B cell (primary cell): ENCODE data around the gene KRT80. TPM values are rescaled to one million over a fixed set of nuclear protein-coding genes. Genes with fewer than 3 reads are reported as not detected.

Experiments
- ATAC-seq: fragments of 200-7000 bp; cut with Tn5 transposase; one replicate; pipeline ENCODE4 v1.10.0; 2021; ENCODE audit warnings: low read depth, mild to moderate bottlenecking, moderate number of reproducible peaks, moderate library complexity
- CTCF ChIA-PET: fragments of 350-600 bp; sonication (Branson Sonifier 250); formaldehyde crosslinking; loops from one replicate; lab custom pipeline; 2021; ENCODE audit warnings: antibody characterized with exemption, inconsistent platforms; lab: Charles Lee
- POLR2A ChIA-PET: fragments of 350-600 bp; sonication (Branson Sonifier 250); formaldehyde crosslinking; loops from one replicate; lab custom pipeline; 2021; ENCODE audit warnings: antibody characterized with exemption; lab: Charles Lee
- DNase-seq: peaks from one replicate; pipeline ENCODE4 v3.0.0; 2013
- H2AFZ ChIP-seq: 2 replicates; pipeline ENCODE4 v1.6.1; 2012; ENCODE audit warnings: mild to moderate bottlenecking, low read depth, low read length; ENCODE audit not compliant: insufficient read depth, poor library complexity, severe bottlenecking
- H3K27ac ChIP-seq, 2 donors: 1 replicate in 1 of 2; 2 replicates in 1 of 2; pipeline ENCODE4 v1.5.1; 2012 to 2013; ENCODE audit warnings: low read length in 2 of 2, mild to moderate bottlenecking in 2 of 2, moderate library complexity in 1 of 2
- H3K27me3 ChIP-seq, 4 experiments: fragments of 200-600 bp in 1 of 4; sonication (generic) in 1 of 4; replicated peaks in 1 of 4; 1 replicate in 2 of 4; 2 replicates in 2 of 4; pipeline versions ENCODE4 v1.6.1 to v1.7.0; 2013 to 2016; ENCODE audit warnings: low read length in 3 of 4, mild to moderate bottlenecking in 2 of 4, mixed read lengths in 1 of 4, moderate library complexity in 1 of 4; ENCODE audit not compliant: insufficient read depth in 4 of 4, control insufficient read depth in 3 of 4; ENCODE audit errors: control extremely low read depth in 1 of 4
- H3K36me3 ChIP-seq, 2 experiments: replicated peaks in 1 of 2; 1 replicate in 1 of 2; 2 replicates in 1 of 2; pipeline versions ENCODE4 v1.6.1 to v1.7.1; 2013; ENCODE audit warnings: low read length in 1 of 2; ENCODE audit not compliant: insufficient read depth in 2 of 2, control insufficient read depth in 1 of 2; ENCODE audit errors: control extremely low read depth in 1 of 2, extremely low read depth in 1 of 2
- H3K4me1 ChIP-seq, 2 donors: fragments of 200-600 bp in 1 of 2; sonication (generic) in 1 of 2; 1 replicate in 1 of 2; 2 replicates in 1 of 2; pipeline versions ENCODE4 v1.5.1 to v1.6.1; 2013 to 2017; ENCODE audit warnings: low read length in 2 of 2; ENCODE audit not compliant: control insufficient read depth in 2 of 2, insufficient read depth in 2 of 2
- H3K4me2 ChIP-seq: replicated peaks from 2 replicates; pipeline ENCODE3; 2012; ENCODE audit warnings: mild to moderate bottlenecking, low read depth, low read length; ENCODE audit not compliant: poor library complexity, severe bottlenecking
- H3K4me3 ChIP-seq, 5 experiments: fragments of 200-600 bp in 1 of 5; sonication (generic) in 1 of 5; 1 replicate in 3 of 5; 2 replicates in 2 of 5; pipeline versions ENCODE4 v1.5.1 to v1.7.0; 2011 to 2016; ENCODE audit warnings: low read length in 4 of 5, mild to moderate bottlenecking in 4 of 5, low read depth in 2 of 5, control low read depth in 1 of 5, moderate library complexity in 1 of 5; ENCODE audit not compliant: insufficient read depth in 1 of 5; ENCODE audit errors: control extremely low read depth in 1 of 5, extremely low read depth in 1 of 5
- H3K79me2 ChIP-seq: fragments of 200-600 bp; sonication (generic); one replicate; pipeline ENCODE4 v1.6.0; 2016; ENCODE audit warnings: low read length; ENCODE audit not compliant: control insufficient read depth, insufficient read depth
- H3K9ac ChIP-seq: fragments of 200-600 bp; sonication (generic); 2 replicates; pipeline ENCODE4 v1.6.1; 2017; ENCODE audit warnings: mild to moderate bottlenecking, low read length, moderate library complexity
- H3K9me3 ChIP-seq, 3 donors: one replicate each; pipeline versions ENCODE4 v1.6.1 to v1.7.1; 2013; ENCODE audit warnings: low read length in 2 of 3; ENCODE audit not compliant: control insufficient read depth in 2 of 3, insufficient read depth in 1 of 3; ENCODE audit errors: control extremely low read depth in 1 of 3
- H4K20me1 ChIP-seq: 2 replicates; pipeline ENCODE4 v1.6.0; 2012; ENCODE audit warnings: mild to moderate bottlenecking, low read length; ENCODE audit not compliant: insufficient read depth, control insufficient read depth, poor library complexity, severe bottlenecking
- H3K27ac Mint-ChIP-seq: one replicate; pipeline ENCODE4 v1.8.0; 2021; ENCODE audit warnings: mixed read lengths
- H3K27me3 Mint-ChIP-seq: one replicate; pipeline ENCODE4 v1.8.0; 2021; ENCODE audit warnings: mixed read lengths
- H3K4me1 Mint-ChIP-seq: one replicate; pipeline ENCODE4 v1.8.0; 2021; ENCODE audit warnings: mixed read lengths
- H3K4me3 Mint-ChIP-seq: one replicate; pipeline ENCODE4 v1.8.0; 2021; ENCODE audit warnings: mixed read lengths
- H3K9me3 Mint-ChIP-seq: one replicate; pipeline ENCODE4 v1.8.0; 2022; ENCODE audit warnings: mixed read lengths; ENCODE audit not compliant: insufficient read depth
- EZH2 ChIP-seq: IDR thresholded peaks from 2 replicates; pipeline ENCODE4 v1.6.1; 2012; ENCODE audit warnings: borderline replicate concordance, low read depth, mild to moderate bottlenecking, moderate library complexity, low read length; ENCODE audit not compliant: insufficient read depth, poor library complexity, severe bottlenecking
- WGBS: methylation state at CpG from one replicate; pipeline ENCODE4 v1.1.5; 2013; ENCODE audit warnings: missing lambda C conversion rate; ENCODE audit not compliant: insufficient coverage; 5-methylcytosine and 5-hydroxymethylcytosine counted together
- intact Hi-C: fragments of 100-400 bp; cut with micrococcal nuclease; formaldehyde crosslinking; loops from one replicate; pipeline ENCODE4 v1.10.0; 2022
- polyA plus RNA-seq: library from polyadenylated mRNA; depleted of rRNA; stranded (reverse); fragments of >200 nt; gene quantifications from 2 replicates; pipeline ENCODE4 v1.2.3, GENCODE V29; 2012
- total RNA-seq, 2 donors: library from RNA; stranded (reverse); fragments of 120-200 nt in 1 of 2; gene quantifications; 1 replicate in 1 of 2; 2 replicates in 1 of 2; pipeline versions ENCODE4 v1.2.3 to v1.2.4, GENCODE V29; 2013 to 2022
- TF ChIP-seq, protein P1 (sequence below): fragments of 200-600 bp; IDR thresholded peaks from one replicate; pipeline ENCODE4 v1.8.0; 2022; ENCODE audit warnings: antibody characterized with exemption, mild to moderate bottlenecking

The KRT80 gene
- total and polyA plus RNA-seq, 2 donors (not counting 1 experiment from before 2014, with no cell fraction given): not detected

GRCh38 chr12:52122540-52122871 lies 69.3 kb downstream of the KRT80 start:
- no peak overlapping the region for H3K4me2 ChIP-seq
- no peak overlapping the region for H2AFZ ChIP-seq
- no peak overlapping the region for H3K4me3 ChIP-seq
- ChIA-PET POLR2A (no interaction called here), CTCF (interaction anchor here (0.6 to 11.3 kb wide), 5 partner anchors 38 to 1597 kb away, joined by 3 to 407 read pairs (median 5); no protein-coding TSS in a partner anchor)
- no peaks in the 10 kb centered on the region for H3K36me3 ChIP-seq
- no peaks in the 10 kb centered on the region for H3K9me3 Mint-ChIP-seq
- H3K4me1 Mint-ChIP-seq: peaks cover 35% of the 10 kb centered on the region
- peak overlapping the region; percentile 26 for H3K27ac Mint-ChIP-seq
- 67% methylated on average over 1 of the region's 4 CpGs for WGBS
- intact Hi-C loops: no loop called here
- no peak overlapping the region for H3K4me3 Mint-ChIP-seq
- H4K20me1 ChIP-seq: no peaks in the 10 kb centered on the region
- TF ChIP-seq, protein P1, sequence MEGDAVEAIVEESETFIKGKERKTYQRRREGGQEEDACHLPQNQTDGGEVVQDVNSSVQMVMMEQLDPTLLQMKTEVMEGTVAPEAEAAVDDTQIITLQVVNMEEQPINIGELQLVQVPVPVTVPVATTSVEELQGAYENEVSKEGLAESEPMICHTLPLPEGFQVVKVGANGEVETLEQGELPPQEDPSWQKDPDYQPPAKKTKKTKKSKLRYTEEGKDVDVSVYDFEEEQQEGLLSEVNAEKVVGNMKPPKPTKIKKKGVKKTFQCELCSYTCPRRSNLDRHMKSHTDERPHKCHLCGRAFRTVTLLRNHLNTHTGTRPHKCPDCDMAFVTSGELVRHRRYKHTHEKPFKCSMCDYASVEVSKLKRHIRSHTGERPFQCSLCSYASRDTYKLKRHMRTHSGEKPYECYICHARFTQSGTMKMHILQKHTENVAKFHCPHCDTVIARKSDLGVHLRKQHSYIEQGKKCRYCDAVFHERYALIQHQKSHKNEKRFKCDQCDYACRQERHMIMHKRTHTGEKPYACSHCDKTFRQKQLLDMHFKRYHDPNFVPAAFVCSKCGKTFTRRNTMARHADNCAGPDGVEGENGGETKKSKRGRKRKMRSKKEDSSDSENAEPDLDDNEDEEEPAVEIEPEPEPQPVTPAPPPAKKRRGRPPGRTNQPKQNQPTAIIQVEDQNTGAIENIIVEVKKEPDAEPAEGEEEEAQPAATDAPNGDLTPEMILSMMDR: no peak
- TF ChIP-seq EZH2: no peak
- no peak overlapping the region for H3K27ac ChIP-seq
- no peaks in the 10 kb centered on the region for H3K79me2 ChIP-seq
- no peak for ATAC-seq
- peaks cover 0 to 31% (median 9%) of the 10 kb centered on the region in 4 experiments for H3K27me3 ChIP-seq
- H3K4me1 ChIP-seq: peaks cover 25 to 36% of the 10 kb centered on the region in 2 donors
- no peak for DNase-seq
- no peaks in the 10 kb centered on the region for H3K9me3 ChIP-seq
- no peak overlapping the region for H3K9ac ChIP-seq
- peaks cover 16% of the 10 kb centered on the region for H3K27me3 Mint-ChIP-seq

DNA sequence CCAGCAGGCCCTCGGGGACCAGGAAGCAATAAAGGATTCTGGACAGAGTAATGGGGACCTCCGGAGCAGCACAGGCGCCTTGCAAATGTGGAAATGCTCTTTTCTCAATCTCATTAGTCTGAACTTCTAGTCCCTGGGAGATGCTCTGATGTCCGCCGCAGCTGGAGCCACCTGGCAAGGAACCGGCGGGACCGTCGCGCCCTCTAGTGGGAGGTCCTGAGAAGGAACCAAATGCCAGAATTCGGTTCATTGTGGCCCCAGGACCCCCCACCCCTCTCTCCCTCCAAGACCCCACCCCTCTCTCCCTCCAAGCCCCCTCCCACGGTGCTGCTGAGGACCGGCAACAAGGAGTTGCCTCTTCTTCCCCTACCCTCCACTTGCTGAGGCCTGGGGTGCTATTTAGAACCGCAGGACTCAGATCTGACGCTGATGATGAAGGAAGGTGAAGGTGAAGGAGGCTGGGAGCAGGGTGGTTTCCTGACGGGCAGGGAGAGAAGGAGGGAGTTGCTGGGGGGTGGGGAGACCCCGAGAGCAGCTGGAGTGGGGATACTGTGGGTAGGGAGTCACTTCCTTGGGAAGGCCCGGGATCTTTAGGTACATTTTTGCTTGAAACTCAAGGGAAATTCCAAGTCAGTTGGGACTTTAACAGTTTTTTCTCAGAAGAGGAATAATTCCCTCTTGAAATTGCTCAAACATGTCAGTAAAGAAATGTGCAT lies 69.8 kb downstream of the KRT80 start:
- peaks cover 0 to 28% (median 8%) of the 10 kb centered on the region in 4 experiments for H3K27me3 ChIP-seq
- intact Hi-C loops: no loop called here
- Mint-ChIP-seq H3K9me3 (no peaks in the 10 kb centered on the region), H3K27me3 (peaks cover 10% of the 10 kb centered on the region), H3K4me1 (peaks cover 38% of the 10 kb centered on the region), H3K27ac (peak overlapping the region; percentile 74), H3K4me3 (no peak overlapping the region)
- ChIA-PET CTCF (interaction anchor here (0.6 to 11.3 kb wide), 12 partner anchors 17 to 128 kb away, joined by 3 to 407 read pairs (median 4); no protein-coding TSS in a partner anchor), POLR2A (interaction anchor here (0.6 to 0.9 kb wide), 2 partner anchors 28 to 97 kb away, joined by 3 to 5 read pairs; no protein-coding TSS in a partner anchor)
- no peak overlapping the region for H3K27ac ChIP-seq
- peaks cover 25 to 36% of the 10 kb centered on the region in 2 donors for H3K4me1 ChIP-seq
- H3K4me3 ChIP-seq: no peak overlapping the region
- DNase-seq (peak; percentile 73), ATAC-seq (no peak)
- no peak for TF ChIP-seq EZH2
- TF ChIP-seq, protein P1: peak; percentile 87
- WGBS: 12% methylated on average over 14 of the region's 18 CpGs
- no peaks in the 10 kb centered on the region for H3K79me2 ChIP-seq
- H4K20me1 ChIP-seq: no peaks in the 10 kb centered on the region
- no peaks in the 10 kb centered on the region for H3K9me3 ChIP-seq
- H2AFZ ChIP-seq: no peak overlapping the region
- H3K9ac ChIP-seq: no peak overlapping the region
- no peaks in the 10 kb centered on the region for H3K36me3 ChIP-seq
- peak overlapping the region; percentile 24 for H3K4me2 ChIP-seq
